ENCODE data around the gene DIAPH1.

GRCh38 chr5:141608046-141608445 lies 10.8 kb downstream of the DIAPH1 start:
- no peak for TF ChIP-seq EZH2 (IDR thresholded peaks at IDR 0.05; ENCODE audit: borderline replicate concordance, low read length)
- no peak for TF ChIP-seq CTCF (conservative IDR thresholded peaks at IDR 0.05 in 1 of 2, IDR thresholded peaks at IDR 0.05 in 1 of 2; ENCODE audit: extremely low read depth in 1 of 2, insufficient read depth in 1 of 2, low read depth in 1 of 2, low read length in 2 of 2)

Measured in mammary epithelial cell (primary cell).